Measurements from ENCODE around the gene KIAA2012.

GRCh38 chr2:202122980-202123720 is 50.1 kb downstream of the KIAA2012 start:
- TF ChIP-seq, protein P1, sequence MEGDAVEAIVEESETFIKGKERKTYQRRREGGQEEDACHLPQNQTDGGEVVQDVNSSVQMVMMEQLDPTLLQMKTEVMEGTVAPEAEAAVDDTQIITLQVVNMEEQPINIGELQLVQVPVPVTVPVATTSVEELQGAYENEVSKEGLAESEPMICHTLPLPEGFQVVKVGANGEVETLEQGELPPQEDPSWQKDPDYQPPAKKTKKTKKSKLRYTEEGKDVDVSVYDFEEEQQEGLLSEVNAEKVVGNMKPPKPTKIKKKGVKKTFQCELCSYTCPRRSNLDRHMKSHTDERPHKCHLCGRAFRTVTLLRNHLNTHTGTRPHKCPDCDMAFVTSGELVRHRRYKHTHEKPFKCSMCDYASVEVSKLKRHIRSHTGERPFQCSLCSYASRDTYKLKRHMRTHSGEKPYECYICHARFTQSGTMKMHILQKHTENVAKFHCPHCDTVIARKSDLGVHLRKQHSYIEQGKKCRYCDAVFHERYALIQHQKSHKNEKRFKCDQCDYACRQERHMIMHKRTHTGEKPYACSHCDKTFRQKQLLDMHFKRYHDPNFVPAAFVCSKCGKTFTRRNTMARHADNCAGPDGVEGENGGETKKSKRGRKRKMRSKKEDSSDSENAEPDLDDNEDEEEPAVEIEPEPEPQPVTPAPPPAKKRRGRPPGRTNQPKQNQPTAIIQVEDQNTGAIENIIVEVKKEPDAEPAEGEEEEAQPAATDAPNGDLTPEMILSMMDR (conservative IDR thresholded peaks at IDR 0.05; ENCODE audit: low read depth, low read length), result no peak
- TF ChIP-seq POLR2A (IDR thresholded peaks at IDR 0.05; ENCODE audit: low read depth, low read length), result no peak

Data from IMR-90 (cell line).